22Rv1 (cell line): ENCODE data around the gene TTC21A.

Experiments
- CTCF ChIP-seq: fragments of 450-650 bp; IDR thresholded peaks from 2 replicates; pipeline ENCODE4 v1.5.1; 2017; ENCODE audit warnings: mild to moderate bottlenecking
- ZFX ChIP-seq: fragments of 450-650 bp; IDR thresholded peaks from 2 replicates; pipeline ENCODE4 v1.6.1; 2017; ENCODE audit warnings: antibody characterized with exemption, borderline replicate concordance

- no peak for TF ChIP-seq CTCF
- no peak for TF ChIP-seq ZFX
These were observed 7.0 kb upstream of the TTC21A start for GRCh38 chr3:39100500-39100886.
